Naive thymus-derived CD4-positive, alpha-beta T cell (primary cell): Measurements from ENCODE around the gene MATK. TPM values are rescaled to one million over a fixed set of nuclear protein-coding genes. Genes with fewer than 3 reads are reported as not detected.
A peak's percentile ranks its signal among the peaks of the same experiment; 100 is the strongest.

Source experiments
- ATAC-seq: fragments of 150-1000 bp; cut with Tn5 transposase; 2 replicates; pipeline ENCODE4 v1.10.0; 2021; ENCODE audit warnings: mild to moderate bottlenecking, moderate library complexity
- CTCF ChIA-PET: fragments of 350-600 bp; sonication (Branson Sonifier 250); formaldehyde crosslinking; loops from one replicate; lab custom pipeline; 2021; ENCODE audit warnings: antibody characterized with exemption; lab: Charles Lee
- POLR2A ChIA-PET: fragments of 350-600 bp; sonication (Branson Sonifier 250); formaldehyde crosslinking; loops from one replicate; lab custom pipeline; 2021; ENCODE audit warnings: antibody characterized with exemption, inconsistent platforms; lab: Charles Lee
- DNase-seq, 9 donors: peaks; one replicate each; pipeline versions ENCODE4 v3.0.0 to v3.0.0-alpha.2; 2020 to 2022; ENCODE audit warnings: mixed read lengths in 1 of 9
- H3K27ac ChIP-seq: one replicate; pipeline ENCODE4 v1.7.0; 2013; ENCODE audit warnings: mild to moderate bottlenecking, low read depth, low read length, moderate library complexity
- H3K27me3 ChIP-seq, 2 donors: one replicate each; pipeline ENCODE4 v1.7.0; 2013; ENCODE audit warnings: low read length in 2 of 2, mild to moderate bottlenecking in 2 of 2, moderate library complexity in 2 of 2; ENCODE audit not compliant: control insufficient read depth in 2 of 2, insufficient read depth in 2 of 2
- H3K36me3 ChIP-seq, 3 experiments: 1 replicate in 2 of 3; 2 replicates in 1 of 3; pipeline ENCODE4 v1.7.0; 2013; ENCODE audit warnings: low read length in 3 of 3, mild to moderate bottlenecking in 3 of 3, moderate library complexity in 1 of 3; ENCODE audit not compliant: insufficient read depth in 3 of 3, control insufficient read depth in 2 of 3
- H3K4me1 ChIP-seq, 2 donors: one replicate each; pipeline ENCODE4 v1.7.0; 2013; ENCODE audit warnings: low read length in 2 of 2, mild to moderate bottlenecking in 2 of 2, moderate library complexity in 1 of 2; ENCODE audit not compliant: control insufficient read depth in 2 of 2, insufficient read depth in 2 of 2
- H3K4me3 ChIP-seq: 2 replicates; pipeline ENCODE4 v1.7.0; 2013; ENCODE audit warnings: mild to moderate bottlenecking, low read length
- H3K9me3 ChIP-seq, 3 experiments: 1 replicate in 2 of 3; 2 replicates in 1 of 3; pipeline ENCODE4 v1.7.0; 2013; ENCODE audit warnings: low read length in 3 of 3; ENCODE audit not compliant: control insufficient read depth in 2 of 3
- H3K27ac Mint-ChIP-seq, 9 donors: one replicate each; pipeline ENCODE4 v1.8.0; 2020 to 2022; ENCODE audit warnings: mixed read lengths in 9 of 9, mild to moderate bottlenecking in 8 of 9, moderate library complexity in 5 of 9, inconsistent platforms in 2 of 9
- H3K27me3 Mint-ChIP-seq, 5 donors: one replicate each; pipeline ENCODE4 v1.8.0; 2021 to 2022; ENCODE audit warnings: mixed read lengths in 5 of 5, mild to moderate bottlenecking in 1 of 5
- H3K36me3 Mint-ChIP-seq, 5 donors: one replicate each; pipeline ENCODE4 v1.8.0; 2020 to 2022; ENCODE audit warnings: mixed read lengths in 5 of 5, mild to moderate bottlenecking in 3 of 5, inconsistent platforms in 1 of 5
- H3K4me1 Mint-ChIP-seq, 7 donors: one replicate each; pipeline ENCODE4 v1.8.0; 2020 to 2022; ENCODE audit warnings: mixed read lengths in 7 of 7, mild to moderate bottlenecking in 3 of 7, inconsistent platforms in 1 of 7
- H3K4me3 Mint-ChIP-seq, 10 donors: one replicate each; pipeline ENCODE4 v1.8.0; 2020 to 2022; ENCODE audit warnings: mild to moderate bottlenecking in 10 of 10, mixed read lengths in 10 of 10, moderate library complexity in 6 of 10, inconsistent platforms in 2 of 10
- H3K9me3 Mint-ChIP-seq, 11 donors: one replicate each; pipeline ENCODE4 v1.8.0; 2020 to 2022; ENCODE audit warnings: mixed read lengths in 11 of 11, mild to moderate bottlenecking in 4 of 11, inconsistent platforms in 1 of 11, moderate library complexity in 1 of 11
- intact Hi-C, 2 donors: fragments of 100-400 bp; cut with micrococcal nuclease; formaldehyde crosslinking; loops; one replicate each; pipeline ENCODE4 v1.15.1; 2023
- polyA plus RNA-seq, 2 donors: library from polyadenylated mRNA; unstranded; fragments of 300-500 nt; fragmentation: Illumina TruSeq; gene quantifications; one replicate each; pipeline ENCODE4 v1.2.3, GENCODE V29; 2021
- total RNA-seq, 6 experiments: library from RNA in 5 of 6; stranded (reverse) in 5 of 6; gene quantifications; 1 replicate in 5 of 6; 2 replicates in 1 of 6; pipeline ENCODE4 v1.2.3 and lab custom pipeline; 2021 to 2026

MATK gene
- total and polyA plus RNA-seq, 7 experiments from 2014 or later = 1.6 to 32.6 (median 13.0) TPM

DNA sequence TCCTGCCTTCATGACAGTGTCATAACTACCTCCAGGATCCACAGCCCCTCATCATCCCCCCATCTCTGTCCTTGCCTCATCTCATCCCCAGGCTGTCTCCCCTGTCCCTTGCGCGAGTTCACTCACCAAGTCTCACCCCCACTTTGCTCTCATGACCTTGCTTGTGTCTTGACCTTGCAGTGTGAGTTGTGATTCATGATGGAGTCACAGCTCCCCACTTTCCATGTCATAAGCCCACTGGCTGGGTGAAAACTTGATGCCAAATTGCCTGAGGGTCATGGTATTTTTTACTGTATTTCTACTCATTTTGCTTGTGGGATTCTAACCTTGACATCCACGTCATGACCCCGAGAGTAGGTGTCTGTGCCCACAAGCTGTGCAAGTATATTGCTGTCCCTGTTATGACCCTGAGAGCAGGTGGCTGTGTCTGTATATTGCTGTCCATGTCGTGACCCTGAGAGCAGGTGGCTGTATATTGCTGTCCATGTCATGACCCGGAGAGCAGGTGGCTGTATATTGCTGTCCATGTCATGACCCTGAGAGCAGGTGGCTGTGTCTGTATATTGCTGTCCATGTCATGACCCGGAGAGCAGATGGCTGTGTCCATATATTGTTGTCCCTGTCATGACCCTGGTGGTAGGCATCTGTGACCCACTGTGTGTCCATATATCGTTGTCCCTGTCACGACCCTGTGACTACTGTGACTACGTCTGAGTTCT is 48.5 kb downstream of the MATK start:
- intact Hi-C loops = no loop called here
- Histone ChIP-seq H3K36me3 (peaks cover 0 to 4% (median 0%) of the 10 kb centered on the region in 3 experiments), H3K27ac (no peak overlapping the region), H3K4me1 (peaks cover 0 to 18% of the 10 kb centered on the region in 2 donors), H3K4me3 (no peak overlapping the region), H3K9me3 (no peaks in the 10 kb centered on the region), H3K27me3 (no peaks in the 10 kb centered on the region)
- Mint-ChIP-seq H3K27me3 (no peaks in the 10 kb centered on the region), H3K4me1 (peaks cover 3 to 20% (median 17%) of the 10 kb centered on the region in 7 donors), H3K4me3 (peak overlapping the region in 1 of 10 donors; percentile 30), H3K9me3 (no peaks in the 10 kb centered on the region), H3K36me3 (peaks cover 0 to 32% (median 7%) of the 10 kb centered on the region in 5 donors), H3K27ac (peak overlapping the region in 5 of 9 donors; percentile 2 to 93 (median 62))
- ATAC-seq (no peak), DNase-seq (no peak)
- ChIA-PET CTCF (interaction anchor here (0.5 to 1.0 kb wide), 4 partner anchors 12 to 26 kb away, joined by 3 read pairs; partner anchors contain the start of gene MRPL54), POLR2A (interaction anchor here (0.9 kb wide), 2 partner anchors 12 to 20 kb away, joined by 3 to 4 read pairs; no protein-coding TSS in a partner anchor)

DNA sequence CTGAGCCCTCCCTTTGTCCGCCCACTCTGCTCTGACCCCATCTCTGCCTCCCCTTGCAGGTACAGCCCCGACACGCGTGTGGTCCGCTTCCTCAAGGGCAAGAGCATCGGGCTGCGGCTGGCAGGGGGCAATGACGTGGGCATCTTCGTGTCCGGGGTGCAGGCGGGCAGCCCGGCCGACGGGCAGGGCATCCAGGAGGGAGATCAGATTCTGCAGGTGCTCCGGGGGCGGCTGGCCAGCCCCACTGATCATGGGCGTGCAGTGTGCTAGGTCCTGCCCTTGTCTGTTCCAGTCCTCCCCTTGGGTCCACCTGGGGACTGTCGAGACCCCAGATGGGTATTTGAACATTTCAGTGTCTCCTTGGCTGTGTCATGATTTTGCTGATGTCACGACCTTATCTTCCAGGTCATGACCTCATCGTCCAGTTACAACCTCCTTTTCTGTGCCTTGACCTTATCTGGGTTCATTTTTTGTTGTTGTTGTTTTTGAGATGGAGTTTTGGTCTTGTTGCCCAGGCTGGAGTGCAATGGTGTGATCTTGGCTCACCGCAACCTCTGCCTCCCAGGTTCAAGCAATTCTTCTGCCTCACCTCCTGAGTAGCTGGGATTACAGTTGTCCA is 50.0 kb downstream of the MATK start:
- H3K4me1 Mint-ChIP-seq = peaks cover 3 to 20% (median 17%) of the 10 kb centered on the region in 7 donors
- no peak for DNase-seq
- H3K27me3 Mint-ChIP-seq = no peaks in the 10 kb centered on the region

DNA sequence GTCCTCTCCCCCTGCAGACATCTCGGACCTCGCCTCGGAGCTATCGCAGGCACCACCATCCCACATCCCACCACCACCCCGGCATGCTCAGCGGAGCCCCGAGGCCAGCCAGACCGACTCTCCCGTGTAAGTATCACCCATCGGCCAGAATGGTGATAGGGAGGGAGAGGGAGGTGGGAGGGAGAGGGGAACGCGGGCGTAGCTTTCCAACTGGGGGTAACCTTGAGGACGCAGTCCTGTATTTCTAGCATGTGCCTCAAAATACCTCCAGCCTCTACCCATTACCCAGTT is 51.9 kb downstream of the MATK start:
- no peaks in the 10 kb centered on the region for H3K27me3 ChIP-seq
- H3K4me1 Mint-ChIP-seq = peaks cover 0 to 14% (median 11%) of the 10 kb centered on the region in 7 donors
- H3K36me3 Mint-ChIP-seq = peaks cover 0 to 41% (median 12%) of the 10 kb centered on the region in 5 donors
- H3K27ac ChIP-seq = no peak overlapping the region
- ATAC-seq (no peak), DNase-seq (no peak)
- H3K9me3 ChIP-seq = no peaks in the 10 kb centered on the region
- H3K9me3 Mint-ChIP-seq = no peaks in the 10 kb centered on the region
- H3K27ac Mint-ChIP-seq = peak overlapping the region in 1 of 9 donors; percentile 26
- H3K27me3 Mint-ChIP-seq = no peaks in the 10 kb centered on the region
- peaks cover 0 to 4% (median 0%) of the 10 kb centered on the region in 3 experiments for H3K36me3 ChIP-seq
- no peak overlapping the region for H3K4me3 Mint-ChIP-seq
- CTCF ChIA-PET = no interaction called here
- POLR2A ChIA-PET = no interaction called here
- H3K4me1 ChIP-seq = peaks cover 0 to 11% of the 10 kb centered on the region in 2 donors
- H3K4me3 ChIP-seq = no peak overlapping the region
- intact Hi-C loops = no loop called here

More for the DNA sequence above, 50.0 kb downstream of the MATK start:
- no peaks in the 10 kb centered on the region for H3K9me3 ChIP-seq
- peaks cover 0 to 18% of the 10 kb centered on the region in 2 donors for H3K4me1 ChIP-seq
- no peak for ATAC-seq
- POLR2A ChIA-PET = no interaction called here
- intact Hi-C loops = no loop called here
- Mint-ChIP-seq H3K9me3 (no peaks in the 10 kb centered on the region), H3K4me3 (no peak overlapping the region), H3K27ac (no peak overlapping the region), H3K36me3 (peaks cover 0 to 32% (median 7%) of the 10 kb centered on the region in 5 donors)
- no peak overlapping the region for H3K27ac ChIP-seq
- H3K36me3 ChIP-seq = peaks cover 0 to 4% (median 0%) of the 10 kb centered on the region in 3 experiments
- H3K27me3 ChIP-seq = no peaks in the 10 kb centered on the region
- H3K4me3 ChIP-seq = no peak overlapping the region
- CTCF ChIA-PET = interaction anchor here (1.0 kb wide), 1 partner anchor 26 kb away, joined by 3 read pairs; the partner anchor contains the start of gene MRPL54

DNA sequence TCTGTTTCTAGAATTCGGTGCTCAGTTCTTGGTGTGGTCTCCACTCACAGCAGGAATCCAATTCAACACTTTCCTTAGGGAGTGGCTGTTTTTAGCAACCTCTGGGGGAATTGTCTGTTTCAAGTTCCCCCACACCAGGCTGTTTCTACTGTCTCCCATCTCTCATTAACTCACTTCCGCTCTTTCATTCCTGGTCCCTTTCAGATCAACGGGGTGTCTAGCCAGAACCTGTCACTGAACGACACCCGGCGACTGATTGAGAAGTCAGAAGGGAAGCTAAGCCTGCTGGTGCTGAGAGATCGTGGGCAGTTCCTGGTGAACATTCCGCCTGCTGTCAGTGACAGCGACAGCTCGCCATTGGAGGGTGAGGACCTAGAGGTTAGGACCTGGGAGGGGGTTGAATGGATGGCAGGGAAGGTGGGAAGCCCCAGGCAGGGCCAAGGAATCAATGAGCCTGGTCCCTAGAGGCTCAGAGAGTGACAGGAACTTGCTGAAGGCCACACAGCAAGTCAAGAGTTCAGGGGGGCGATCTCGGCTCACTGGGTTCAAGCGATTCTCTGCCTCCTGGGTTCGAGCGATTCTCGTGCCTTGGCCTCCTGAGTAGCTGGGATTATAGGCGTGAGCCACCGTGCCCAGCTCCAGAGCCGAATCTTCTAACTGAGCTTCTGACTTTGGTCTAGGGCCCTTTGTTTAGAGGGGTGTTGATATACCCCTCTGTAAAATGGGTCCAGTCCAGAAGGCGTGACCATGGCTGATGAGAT is 52.5 kb downstream of the MATK start:
- H3K4me1 ChIP-seq = peaks cover 0 to 6% of the 10 kb centered on the region in 2 donors
- CTCF ChIA-PET = no interaction called here
- Mint-ChIP-seq H3K4me3 (no peak overlapping the region), H3K9me3 (no peaks in the 10 kb centered on the region), H3K36me3 (peaks cover 0 to 44% (median 15%) of the 10 kb centered on the region in 5 donors), H3K27me3 (no peaks in the 10 kb centered on the region), H3K4me1 (peaks cover 0 to 12% (median 7%) of the 10 kb centered on the region in 7 donors), H3K27ac (peak overlapping the region in 4 of 9 donors; percentile 26 to 67 (median 44))
- H3K36me3 ChIP-seq = peaks cover 0 to 4% (median 0%) of the 10 kb centered on the region in 3 experiments
- H3K9me3 ChIP-seq = no peaks in the 10 kb centered on the region
- POLR2A ChIA-PET = no interaction called here
- H3K27ac ChIP-seq = no peak overlapping the region
- intact Hi-C loops = no loop called here
- no peaks in the 10 kb centered on the region for H3K27me3 ChIP-seq
- no peak for ATAC-seq
- no peak overlapping the region for H3K4me3 ChIP-seq
- DNase-seq = no peak

DNA sequence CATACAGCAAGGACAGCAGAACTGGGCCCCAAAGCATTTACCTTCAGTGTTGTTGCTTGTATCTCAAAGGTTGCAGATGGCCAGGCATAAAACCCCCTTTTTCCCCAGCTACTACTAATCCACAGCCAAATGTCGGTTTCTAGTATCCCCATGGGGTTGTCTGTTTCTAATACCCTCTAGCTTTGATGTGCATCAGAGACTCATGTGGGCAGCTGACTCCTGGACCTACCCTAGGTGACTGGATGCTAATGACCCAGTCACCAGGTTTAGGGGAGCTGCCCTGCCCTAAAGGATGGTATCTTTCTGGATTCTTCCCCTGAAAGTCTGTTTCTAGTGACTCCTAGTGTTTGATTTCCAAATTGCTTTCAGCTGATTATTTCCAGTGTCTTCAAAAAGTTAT is 54.1 kb downstream of the MATK start:
- H3K4me1 ChIP-seq = no peaks in the 10 kb centered on the region
- CTCF ChIA-PET = interaction anchor here (0.6 kb wide), 1 partner anchor 115 kb away, joined by 3 read pairs; no protein-coding TSS in a partner anchor
- Mint-ChIP-seq H3K27ac (peak overlapping the region in 1 of 9 donors; percentile 41), H3K9me3 (no peaks in the 10 kb centered on the region), H3K4me3 (no peak overlapping the region), H3K27me3 (no peaks in the 10 kb centered on the region), H3K36me3 (peaks cover 0 to 33% (median 7%) of the 10 kb centered on the region in 5 donors), H3K4me1 (peaks cover 0 to 2% (median 0%) of the 10 kb centered on the region in 7 donors)
- H3K27ac ChIP-seq = no peak overlapping the region
- peaks cover 0 to 4% (median 0%) of the 10 kb centered on the region in 3 experiments for H3K36me3 ChIP-seq
- intact Hi-C loops = no loop called here
- H3K9me3 ChIP-seq = no peaks in the 10 kb centered on the region
- H3K27me3 ChIP-seq = no peaks in the 10 kb centered on the region
- DNase-seq = no peak
- H3K4me3 ChIP-seq = no peak overlapping the region
- ATAC-seq = no peak
- POLR2A ChIA-PET = interaction anchor here (0.8 kb wide), 1 partner anchor 151 kb away, joined by 4 read pairs; no protein-coding TSS in a partner anchor

DNA sequence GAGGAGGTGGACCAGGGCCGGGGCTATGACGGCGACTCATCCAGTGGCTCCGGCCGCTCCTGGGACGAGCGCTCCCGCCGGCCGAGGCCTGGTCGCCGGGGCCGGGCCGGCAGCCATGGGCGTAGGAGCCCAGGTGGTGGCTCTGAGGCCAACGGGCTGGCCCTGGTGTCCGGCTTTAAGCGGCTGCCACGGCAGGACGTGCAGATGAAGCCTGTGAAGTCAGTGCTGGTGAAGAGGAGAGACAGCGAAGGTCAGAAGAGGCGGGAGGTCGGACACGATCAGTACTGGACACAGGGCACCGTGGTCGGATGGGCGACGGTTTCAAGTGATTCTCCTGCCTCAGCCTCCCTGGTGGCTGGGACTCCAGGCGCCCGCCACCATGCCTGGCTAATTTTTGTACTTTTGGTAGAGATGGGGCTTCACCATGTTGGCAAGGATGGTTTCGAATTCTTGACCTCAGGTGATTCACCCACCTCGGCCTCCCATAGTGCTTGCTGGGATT is 55.7 kb downstream of the MATK start:
- DNase-seq (no peak), ATAC-seq (no peak)
- ChIA-PET CTCF (no interaction called here), POLR2A (interaction anchor here (0.8 to 1.7 kb wide), 2 partner anchors 29 to 32 kb away, joined by 3 read pairs; partner anchors contain the start of gene MRPL54)
- H3K4me3 Mint-ChIP-seq = no peak overlapping the region
- intact Hi-C loops = no loop called here
- Histone ChIP-seq H3K27me3 (no peaks in the 10 kb centered on the region), H3K9me3 (no peaks in the 10 kb centered on the region), H3K4me3 (no peak overlapping the region), H3K27ac (no peak overlapping the region), H3K36me3 (peaks cover 0 to 4% (median 0%) of the 10 kb centered on the region in 3 experiments), H3K4me1 (no peaks in the 10 kb centered on the region)
- H3K36me3 Mint-ChIP-seq = peaks cover 0 to 23% (median 4%) of the 10 kb centered on the region in 5 donors
- no peaks in the 10 kb centered on the region for H3K9me3 Mint-ChIP-seq
- peaks cover 0 to 2% (median 0%) of the 10 kb centered on the region in 7 donors for H3K4me1 Mint-ChIP-seq
- H3K27ac Mint-ChIP-seq = no peak overlapping the region
- no peaks in the 10 kb centered on the region for H3K27me3 Mint-ChIP-seq
